Aorta (tissue), 5 donors: ENCODE measurements around the gene NPW. TPM values are rescaled to one million over a fixed set of nuclear protein-coding genes. Genes with fewer than 3 reads are reported as not detected.
"Not testable (repeated sequence)": the region's sequence is repeated elsewhere in the genome, so short reads cannot be mapped to it uniquely, and the experiment has no call there.

ENCODE experiments used
- ATAC-seq: fragments of 200-7000 bp; cut with Tn5 transposase; one replicate; pipeline ENCODE4 v1.9.1; 2022; ENCODE audit warnings: moderate library complexity; ENCODE audit not compliant: low FRiP score
- DNase-seq, 2 donors: peaks; one replicate each; pipeline ENCODE4 v3.0.0-alpha.2; 2020
- H3K27ac ChIP-seq, 2 donors: one replicate each; pipeline ENCODE4 v1.5.1; 2013; ENCODE audit warnings: low read length in 2 of 2, mild to moderate bottlenecking in 2 of 2, moderate library complexity in 2 of 2, control low read depth in 1 of 2, inconsistent platforms in 1 of 2, low read depth in 1 of 2
- H3K27me3 ChIP-seq, 2 donors: one replicate each; pipeline ENCODE4 v1.6.1; 2013; ENCODE audit warnings: control low read depth in 1 of 2, low read length in 1 of 2, mild to moderate bottlenecking in 1 of 2, moderate library complexity in 1 of 2; ENCODE audit not compliant: insufficient read depth in 2 of 2, control insufficient read depth in 1 of 2
- H3K36me3 ChIP-seq, 2 donors: one replicate each; pipeline ENCODE4 v1.6.1; 2013; ENCODE audit warnings: control low read depth in 1 of 2, low read length in 1 of 2, mild to moderate bottlenecking in 1 of 2; ENCODE audit not compliant: insufficient read depth in 2 of 2, control insufficient read depth in 1 of 2
- H3K4me1 ChIP-seq, 2 donors: one replicate each; pipeline ENCODE4 v1.6.1; 2013; ENCODE audit warnings: low read length in 2 of 2, control low read depth in 1 of 2, mild to moderate bottlenecking in 1 of 2, moderate library complexity in 1 of 2; ENCODE audit not compliant: insufficient read depth in 2 of 2, control insufficient read depth in 1 of 2
- H3K4me3 ChIP-seq, 2 donors: one replicate each; pipeline ENCODE4 v1.5.1; 2013; ENCODE audit warnings: low read length in 2 of 2, control low read depth in 1 of 2, mild to moderate bottlenecking in 1 of 2
- H3K9me3 ChIP-seq: one replicate; pipeline ENCODE4 v1.6.1; 2013; ENCODE audit warnings: mild to moderate bottlenecking, low read length; ENCODE audit not compliant: control insufficient read depth
- WGBS, 2 donors: extraction: QIAGEN DNeasy Blood & Tissue Kit; methylation state at CpG; one replicate each; pipeline ENCODE4 v1.1.7; 2013; 5-methylcytosine and 5-hydroxymethylcytosine counted together
- intact Hi-C, 2 donors: fragments of 100-400 bp; cut with DNase I; formaldehyde crosslinking; loops; one replicate each; pipeline versions ENCODE4 v1.14.2 to v1.15.0; 2022
- polyA plus RNA-seq, 2 donors: library from polyadenylated mRNA; stranded (reverse); fragments of 200-250 nt; gene quantifications; one replicate each; pipeline ENCODE4 v1.2.3, GENCODE V29; 2013
- total RNA-seq, 2 donors: library from RNA; stranded (reverse); fragmentation: NEBNext Ultra II Directional; extraction: Animal tissue kit (Norgen Biotek cat#: 25700); gene quantifications; one replicate each; pipeline ENCODE4 v1.2.1, GENCODE V29; 2021
- donor health status: healthy with polysubstance abuse.
- donor health status: Bipolar disorder and iron deficiency.
- donor health status: DM: no; HTN: no; CAD: no.
- donor health status: DM: no; HTN: no; CAD: no.
- donor health status: DM: yes; HTN: yes; CAD: no.

Gene NPW
- total and polyA plus RNA-seq, 4 donors = 0.56 to 1.2 TPM; not detected in 2

- H3K36me3 ChIP-seq, H3K4me1 ChIP-seq, DNase-seq, H3K4me3 ChIP-seq, H3K27me3 ChIP-seq, H3K9me3 ChIP-seq, H3K27ac ChIP-seq, intact Hi-C loops, ATAC-seq: not testable (repeated sequence)
- 91 to 92% methylated on average over 9 of the region's 9 CpGs for WGBS, 2 donors
Measured at GRCh38 chr16:2011726-2012125, 7.9 kb upstream of the NPW start.

DNA sequence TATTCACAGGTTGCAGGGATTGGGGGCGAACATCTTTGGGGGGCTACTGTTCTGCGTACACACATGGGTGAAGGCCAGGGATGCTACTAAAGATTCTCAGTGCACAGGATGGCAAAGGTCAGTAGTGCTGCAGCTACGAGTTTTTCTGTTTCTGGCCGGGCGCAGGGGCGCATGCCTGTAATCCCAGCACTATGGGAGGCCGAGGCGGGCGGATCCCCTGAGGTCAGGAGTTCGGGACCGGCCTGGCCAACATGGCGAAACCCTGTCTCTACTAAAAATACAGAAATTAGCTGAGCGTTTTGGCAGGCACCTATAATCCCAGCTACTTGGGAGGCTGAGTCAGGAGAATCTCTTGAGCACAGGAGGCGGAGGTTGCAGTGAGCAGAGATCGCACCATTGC lies 6.1 kb upstream of the NPW start:
- 91 to 92% methylated on average over 15 of the region's 15 CpGs for WGBS, 2 donors
- Histone ChIP-seq H3K27me3 (no peaks in the 10 kb centered on the region), H3K36me3 (no peaks in the 10 kb centered on the region), H3K27ac (no peak overlapping the region), H3K9me3 (no peaks in the 10 kb centered on the region), H3K4me1 (no peaks in the 10 kb centered on the region), H3K4me3 (no peak overlapping the region)
- intact Hi-C loops = no loop called here
- DNase-seq (no peak), ATAC-seq (no peak)

DNA sequence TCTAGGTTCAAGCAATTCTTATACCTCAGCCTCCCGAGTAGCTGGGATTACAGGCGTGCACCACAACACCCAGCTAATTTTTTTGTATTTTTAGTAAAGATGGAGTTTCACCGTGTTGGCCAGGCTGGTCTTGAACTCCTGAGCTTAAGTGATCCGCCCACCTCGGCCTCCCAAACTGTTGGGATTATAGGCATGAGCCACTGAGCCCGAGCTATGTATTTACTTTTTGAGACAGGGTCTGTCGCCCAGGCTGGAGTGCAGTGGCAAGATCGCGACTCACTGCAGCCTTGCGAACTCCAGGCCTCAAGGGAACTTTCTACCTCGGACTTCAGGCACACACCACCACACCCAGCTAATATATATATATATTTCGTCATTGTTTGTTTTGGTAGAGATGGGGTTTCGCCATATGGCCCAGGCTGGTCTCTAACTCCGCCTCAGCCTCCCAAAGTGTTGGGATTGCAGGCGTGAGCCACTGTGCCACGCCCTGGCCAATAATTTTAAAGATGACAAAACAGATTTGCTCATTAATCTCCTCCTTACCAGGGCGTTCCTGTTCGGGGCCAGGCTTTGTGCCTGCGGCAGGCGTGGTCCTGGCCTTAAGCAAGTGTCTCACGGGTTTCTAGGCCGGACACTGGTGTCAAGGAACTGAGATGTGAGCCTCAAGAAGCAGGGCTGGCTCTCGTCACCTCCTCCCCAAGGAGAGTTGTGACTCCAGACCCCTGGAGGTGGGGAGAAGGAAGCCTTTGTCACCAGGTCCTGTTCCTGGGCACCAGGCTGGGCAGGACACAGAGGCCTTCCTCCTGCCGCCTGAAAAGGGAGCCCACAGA lies 4.3 kb upstream of the NPW start:
- Histone ChIP-seq H3K27me3 (no peaks in the 10 kb centered on the region), H3K4me1 (no peaks in the 10 kb centered on the region), H3K36me3 (no peaks in the 10 kb centered on the region), H3K4me3 (no peak overlapping the region), H3K9me3 (no peaks in the 10 kb centered on the region), H3K27ac (no peak overlapping the region)
- ATAC-seq (no peak), DNase-seq (no peak)
- 87 to 89% methylated on average over 24 of the region's 24 CpGs for whole genome bisulfite sequencing, 2 donors
- intact Hi-C loops = no loop called here

- WGBS, 2 donors = 88% methylated on average over 5 to 7 of the region's 7 CpGs
- ATAC-seq = no peak
Measured at GRCh38 chr16:2015947-2016208, 3.7 kb upstream of the NPW start.

DNA sequence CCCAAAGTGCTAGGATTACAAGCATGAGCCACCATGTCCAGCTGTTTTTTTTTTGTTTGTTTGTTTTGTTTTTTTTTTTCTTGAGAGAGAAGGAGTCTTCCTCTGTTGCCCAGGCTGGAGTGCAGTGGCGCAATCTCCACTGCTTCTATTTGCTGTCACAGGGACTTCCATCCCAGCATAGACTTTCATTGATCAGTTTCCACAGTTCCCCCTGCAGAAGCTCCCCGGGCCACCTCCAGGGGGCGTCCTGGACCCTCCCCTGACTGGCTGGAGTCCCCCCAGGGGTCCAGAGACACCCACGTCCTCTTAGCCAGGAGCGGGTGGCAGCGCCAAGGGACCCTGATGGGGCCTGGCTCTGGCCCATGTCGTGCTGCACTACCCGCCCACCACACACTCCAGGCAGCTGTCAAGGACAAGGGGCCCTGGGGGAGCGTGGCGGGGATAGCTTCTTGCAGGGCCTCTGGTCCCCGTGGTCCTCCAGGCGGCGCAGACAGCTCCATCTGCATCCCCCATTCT lies 3.1 kb upstream of the NPW start:
- WGBS, 2 donors = 29 to 30% methylated on average over 13 of the region's 13 CpGs
- H3K4me1 ChIP-seq = no peaks in the 10 kb centered on the region
- no peaks in the 10 kb centered on the region for H3K27me3 ChIP-seq
- no peaks in the 10 kb centered on the region for H3K9me3 ChIP-seq
- no peak overlapping the region for H3K27ac ChIP-seq
- no peak for ATAC-seq
- H3K4me3 ChIP-seq = no peak overlapping the region
- intact Hi-C loops = no loop called here
- DNase-seq = no peak
- no peaks in the 10 kb centered on the region for H3K36me3 ChIP-seq

More at GRCh38 chr16:2015947-2016208, 3.7 kb upstream of the NPW start:
- Histone ChIP-seq H3K4me1 (no peaks in the 10 kb centered on the region), H3K36me3 (no peaks in the 10 kb centered on the region), H3K9me3 (no peaks in the 10 kb centered on the region), H3K4me3 (no peak overlapping the region), H3K27ac (no peak overlapping the region), H3K27me3 (no peaks in the 10 kb centered on the region)
- no peak for DNase-seq
- intact Hi-C loops = no loop called here

GRCh38 chr16:2019921-2020831 lies 591 bp downstream of the NPW start:
- Histone ChIP-seq H3K27me3 (no peaks in the 10 kb centered on the region), H3K27ac (no peak overlapping the region), H3K4me3 (no peak overlapping the region), H3K4me1 (no peaks in the 10 kb centered on the region), H3K9me3 (no peaks in the 10 kb centered on the region), H3K36me3 (no peaks in the 10 kb centered on the region)
- DNase-seq (no peak), ATAC-seq (no peak)
- WGBS, 2 donors = 1 to 2% methylated on average over 87 to 96 of the region's 96 CpGs
- intact Hi-C loops = loop anchor here (5.0 kb wide), 2 partner anchors 67 to 132 kb away; no protein-coding TSS in a partner anchor

DNA sequence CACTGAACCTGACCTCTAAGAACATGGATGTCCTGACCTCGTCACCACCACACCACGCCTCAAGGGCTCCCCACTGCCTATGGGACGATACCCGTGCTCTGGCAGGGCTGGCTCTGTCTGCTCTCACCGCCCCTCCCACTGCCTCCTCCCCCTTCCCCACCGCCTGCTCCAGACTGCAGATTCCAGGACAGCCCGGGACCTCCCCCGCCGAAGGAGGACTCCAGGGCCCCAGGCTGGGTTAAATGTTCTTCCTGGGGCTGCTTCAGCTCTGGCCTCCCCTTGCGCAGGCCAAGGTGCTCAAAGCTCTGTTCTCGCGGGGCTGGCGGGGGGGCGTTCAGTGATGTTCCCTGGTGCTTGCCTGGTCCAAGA lies 3.1 kb downstream of the NPW start:
- 1% methylated on average over 14 of the region's 14 CpGs for WGBS, 2 donors
- no peaks in the 10 kb centered on the region for H3K27me3 ChIP-seq
- H3K27ac ChIP-seq = no peak overlapping the region
- peak; percentile 42 for ATAC-seq
- intact Hi-C loops = loop anchor here (1.0 to 5.0 kb wide), 3 partner anchors 65 to 130 kb away; no protein-coding TSS in a partner anchor
- no peaks in the 10 kb centered on the region for H3K4me1 ChIP-seq
- no peak overlapping the region for H3K4me3 ChIP-seq
- no peak for DNase-seq
- no peaks in the 10 kb centered on the region for H3K9me3 ChIP-seq
- no peaks in the 10 kb centered on the region for H3K36me3 ChIP-seq

DNA sequence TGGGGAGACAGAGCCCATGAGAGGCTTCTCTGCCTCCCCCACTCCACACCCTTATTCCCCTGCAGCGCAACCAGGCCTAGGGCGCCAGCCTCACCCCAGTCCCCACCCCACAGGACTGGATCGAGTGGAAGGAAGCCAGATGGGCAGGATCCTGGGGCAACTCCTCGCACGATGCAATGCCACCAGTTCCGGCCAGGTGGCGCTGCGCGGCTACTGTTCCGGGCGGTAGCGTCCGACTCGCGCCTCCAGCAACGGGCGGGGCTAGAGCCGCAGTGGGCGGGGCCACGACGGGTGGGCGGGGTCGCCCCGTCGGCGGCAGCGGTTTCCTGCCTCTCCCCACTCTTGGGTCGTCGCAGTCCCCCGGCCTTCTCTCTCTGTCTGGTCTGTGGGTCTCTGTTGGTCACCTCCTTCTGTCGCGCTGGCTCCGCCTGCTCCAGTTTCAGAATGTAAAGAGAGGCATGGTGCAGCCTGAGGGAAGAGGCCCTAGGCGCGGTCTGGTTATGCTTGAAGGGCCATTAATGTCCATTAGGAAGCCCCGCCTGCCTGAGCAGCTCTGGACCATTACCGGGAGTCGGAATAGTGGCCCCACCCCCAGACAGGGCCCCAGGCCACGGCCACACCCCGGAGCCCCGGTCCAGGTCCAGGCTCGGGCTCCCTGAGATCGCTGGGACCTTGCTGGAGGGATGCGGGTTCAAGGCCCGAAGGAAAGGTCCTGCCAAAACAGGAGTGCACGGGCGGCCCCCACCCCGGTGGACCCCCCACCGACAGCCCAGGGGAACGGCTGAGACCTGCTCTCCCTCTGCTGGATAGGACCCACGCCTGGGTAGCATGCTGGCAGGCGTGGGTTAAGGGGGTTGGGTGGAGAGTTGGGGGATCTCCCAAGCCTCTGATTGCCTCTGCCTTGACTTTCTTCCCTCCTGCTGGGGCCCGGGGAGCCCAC lies 3.8 kb downstream of the NPW start:
- DNase-seq (peak; percentile 94 to 99), ATAC-seq (peak; percentile 95)
- Histone ChIP-seq H3K27me3 (no peaks in the 10 kb centered on the region), H3K27ac (no peak overlapping the region), H3K4me3 (no peak overlapping the region), H3K4me1 (no peaks in the 10 kb centered on the region), H3K9me3 (no peaks in the 10 kb centered on the region), H3K36me3 (no peaks in the 10 kb centered on the region)
- 18 to 22% methylated on average over 41 to 53 of the region's 53 CpGs for WGBS, 2 donors
- intact Hi-C loops = loop anchor here (5.0 kb wide), 2 partner anchors 64 to 129 kb away; no protein-coding TSS in a partner anchor
